ENCODE measurements around the gene THADA.

GRCh38 chr2:43393918-43394317 is 201.9 kb downstream of the THADA start:
- TF ChIP-seq, protein P1, sequence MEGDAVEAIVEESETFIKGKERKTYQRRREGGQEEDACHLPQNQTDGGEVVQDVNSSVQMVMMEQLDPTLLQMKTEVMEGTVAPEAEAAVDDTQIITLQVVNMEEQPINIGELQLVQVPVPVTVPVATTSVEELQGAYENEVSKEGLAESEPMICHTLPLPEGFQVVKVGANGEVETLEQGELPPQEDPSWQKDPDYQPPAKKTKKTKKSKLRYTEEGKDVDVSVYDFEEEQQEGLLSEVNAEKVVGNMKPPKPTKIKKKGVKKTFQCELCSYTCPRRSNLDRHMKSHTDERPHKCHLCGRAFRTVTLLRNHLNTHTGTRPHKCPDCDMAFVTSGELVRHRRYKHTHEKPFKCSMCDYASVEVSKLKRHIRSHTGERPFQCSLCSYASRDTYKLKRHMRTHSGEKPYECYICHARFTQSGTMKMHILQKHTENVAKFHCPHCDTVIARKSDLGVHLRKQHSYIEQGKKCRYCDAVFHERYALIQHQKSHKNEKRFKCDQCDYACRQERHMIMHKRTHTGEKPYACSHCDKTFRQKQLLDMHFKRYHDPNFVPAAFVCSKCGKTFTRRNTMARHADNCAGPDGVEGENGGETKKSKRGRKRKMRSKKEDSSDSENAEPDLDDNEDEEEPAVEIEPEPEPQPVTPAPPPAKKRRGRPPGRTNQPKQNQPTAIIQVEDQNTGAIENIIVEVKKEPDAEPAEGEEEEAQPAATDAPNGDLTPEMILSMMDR (IDR thresholded peaks at IDR 0.05): no peak
- no peak for TF ChIP-seq POLR2A (IDR thresholded peaks at IDR 0.05)

Measured in thyroid gland (tissue), 4 donors.